Left cardiac atrium (tissue), 4 donors: ENCODE measurements around the gene GOLGA7B. TPM values are rescaled to one million over a fixed set of nuclear protein-coding genes. Genes with fewer than 3 reads are reported as not detected.
A peak's percentile ranks its signal among the peaks of the same experiment; 100 is the strongest.

ENCODE experiments used
- ATAC-seq, 2 donors: fragments of 200-7000 bp; cut with Tn5 transposase; one replicate each; pipeline ENCODE4 v1.9.1; 2020; ENCODE audit warnings: mild to moderate bottlenecking in 2 of 2, moderate library complexity in 2 of 2
- DNase-seq: peaks from one replicate; pipeline ENCODE4 v3.0.0-alpha.2; 2020
- intact Hi-C, 2 donors: fragments of 100-400 bp; cut with DNase I; formaldehyde crosslinking; loops; one replicate each; pipeline versions ENCODE4 v1.14.1 to v1.15.1; 2022 to 2023
- total RNA-seq, 2 donors: library from RNA; stranded (reverse); fragmentation: NEBNext Ultra II Directional; extraction: Animal tissue kit (Norgen Biotek cat#: 25700); gene quantifications; one replicate each; pipeline ENCODE4 v1.2.1, GENCODE V29; 2021
- donor health status: DM: no; HTN: yes; CAD: no.
- donor health status: DM: no; HTN: yes; CAD: no; lungs with severe emphysema.
- donor health status: DM: yes; HTN: yes; CAD: no.
- donor health status: Dilated cardiomyopathy.

The GOLGA7B gene
- total RNA-seq, 2 donors from 2014 or later = 2.4 to 3.5 TPM

DNA sequence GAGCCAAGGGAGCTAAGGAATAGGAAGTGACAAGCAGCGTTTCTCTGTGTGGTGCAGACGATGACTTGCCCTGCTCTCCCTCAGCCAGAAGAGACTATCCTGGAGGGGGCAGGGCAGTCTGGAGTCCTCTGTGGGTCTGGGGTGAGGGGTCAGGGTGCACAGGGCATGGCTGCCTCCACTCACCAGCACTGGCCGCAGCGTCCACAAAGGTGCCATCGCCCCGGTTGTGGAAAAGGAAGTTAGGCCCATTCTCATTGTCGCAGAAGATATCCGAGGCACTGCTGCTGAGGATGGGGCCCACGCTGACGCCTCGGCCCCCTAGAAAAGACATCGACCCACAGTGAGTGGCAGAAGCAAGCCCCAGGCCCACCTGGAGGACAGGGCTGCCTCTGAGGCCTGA lies 58.2 kb downstream of the GOLGA7B start:
- intact Hi-C loops = no loop called here
- no peak for DNase-seq
- no peak for ATAC-seq

DNA sequence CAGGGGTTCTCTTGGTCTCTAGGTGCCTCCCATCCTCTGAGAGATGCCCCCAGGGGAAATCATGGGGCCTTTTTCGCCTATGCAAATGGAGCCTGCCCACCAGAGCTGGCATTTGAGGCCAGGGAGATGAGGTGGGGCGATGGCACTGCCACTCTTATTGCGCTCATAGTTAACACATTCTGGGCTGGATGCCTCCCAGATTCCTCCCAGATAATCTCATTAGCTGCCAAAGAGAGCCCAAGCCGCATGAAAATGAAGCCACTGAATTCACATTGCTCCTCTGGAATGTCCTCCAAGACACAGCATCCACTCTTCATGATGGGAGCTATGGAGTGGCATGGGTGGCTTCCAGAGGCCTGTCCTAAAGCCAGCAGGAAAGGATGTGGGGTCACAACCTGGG lies 61.0 kb downstream of the GOLGA7B start:
- DNase-seq (no peak), ATAC-seq (no peak)
- intact Hi-C loops = loop anchor here in 1 of 2 donors (10.0 kb wide), 1 partner anchor 404 kb away; no protein-coding TSS in a partner anchor

DNA sequence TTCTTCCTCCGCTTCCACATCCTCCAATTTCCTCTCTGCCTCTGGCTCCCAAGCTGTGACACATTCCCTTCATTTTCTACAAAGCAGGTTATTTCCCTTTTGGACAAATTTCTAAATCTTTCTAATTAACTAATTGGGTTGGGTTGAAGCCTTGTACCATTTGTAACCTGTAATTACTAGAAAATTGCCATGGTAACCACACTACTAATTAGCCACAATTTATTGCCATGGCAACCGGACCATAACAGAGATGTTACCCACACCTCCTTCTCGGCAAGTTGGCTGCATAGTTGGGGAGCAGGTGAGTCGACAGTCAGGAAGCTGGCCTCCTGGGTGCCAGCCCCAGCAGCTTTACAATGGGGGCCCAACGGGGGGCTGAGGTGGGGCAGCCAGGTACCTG lies 61.6 kb downstream of the GOLGA7B start:
- intact Hi-C loops = loop anchor here in 1 of 2 donors (10.0 kb wide), 1 partner anchor 404 kb away; no protein-coding TSS in a partner anchor
- ATAC-seq = no peak

DNA sequence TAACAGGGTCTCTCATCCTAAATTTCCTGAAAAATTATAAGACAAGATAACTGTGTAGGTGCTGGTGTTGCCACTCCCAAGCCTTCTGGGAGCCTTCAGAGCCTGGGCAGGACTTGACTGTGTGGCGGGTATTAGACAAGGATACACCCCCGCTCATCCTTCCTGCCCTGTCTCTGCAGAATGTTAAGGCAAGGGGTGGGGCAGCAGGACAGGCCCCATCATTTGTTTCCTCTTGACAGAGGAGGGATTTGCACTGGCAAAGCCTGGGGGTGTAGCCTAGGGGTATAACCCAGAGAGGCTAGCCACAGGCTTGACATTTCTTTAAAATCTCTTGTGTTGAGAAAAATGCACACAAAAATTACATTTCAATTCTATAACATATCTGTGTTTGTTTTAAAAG lies 63.5 kb downstream of the GOLGA7B start:
- intact Hi-C loops = loop anchor here in 1 of 2 donors (10.0 kb wide), 1 partner anchor 402 kb away; no protein-coding TSS in a partner anchor
- ATAC-seq (no peak), DNase-seq (no peak)

More for the DNA sequence above, 61.6 kb downstream of the GOLGA7B start:
- DNase-seq = no peak

DNA sequence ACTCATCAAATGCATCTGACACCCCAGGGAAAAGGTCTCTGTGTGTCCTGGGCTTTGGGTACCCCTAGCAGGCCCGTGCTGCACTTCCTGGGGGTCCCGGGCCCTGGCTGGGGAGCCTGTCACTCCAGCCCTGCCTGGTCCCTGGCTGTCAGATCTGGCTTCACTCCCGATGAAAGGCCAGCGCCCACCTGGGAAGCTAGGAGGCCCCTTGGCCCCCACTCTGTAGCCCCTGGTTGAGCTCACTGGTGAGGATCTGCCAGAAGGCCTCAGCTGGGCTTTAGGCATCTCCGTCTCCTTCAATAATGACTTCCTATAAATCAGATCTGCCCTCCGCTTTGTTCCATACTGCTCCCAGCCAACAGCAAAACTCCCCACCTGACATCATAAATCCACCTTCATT lies 64.0 kb downstream of the GOLGA7B start:
- no peak for ATAC-seq
- intact Hi-C loops = loop anchor here in 1 of 2 donors (2.0 to 10.0 kb wide), 2 partner anchors 131 to 401 kb away; no protein-coding TSS in a partner anchor
- DNase-seq = no peak

DNA sequence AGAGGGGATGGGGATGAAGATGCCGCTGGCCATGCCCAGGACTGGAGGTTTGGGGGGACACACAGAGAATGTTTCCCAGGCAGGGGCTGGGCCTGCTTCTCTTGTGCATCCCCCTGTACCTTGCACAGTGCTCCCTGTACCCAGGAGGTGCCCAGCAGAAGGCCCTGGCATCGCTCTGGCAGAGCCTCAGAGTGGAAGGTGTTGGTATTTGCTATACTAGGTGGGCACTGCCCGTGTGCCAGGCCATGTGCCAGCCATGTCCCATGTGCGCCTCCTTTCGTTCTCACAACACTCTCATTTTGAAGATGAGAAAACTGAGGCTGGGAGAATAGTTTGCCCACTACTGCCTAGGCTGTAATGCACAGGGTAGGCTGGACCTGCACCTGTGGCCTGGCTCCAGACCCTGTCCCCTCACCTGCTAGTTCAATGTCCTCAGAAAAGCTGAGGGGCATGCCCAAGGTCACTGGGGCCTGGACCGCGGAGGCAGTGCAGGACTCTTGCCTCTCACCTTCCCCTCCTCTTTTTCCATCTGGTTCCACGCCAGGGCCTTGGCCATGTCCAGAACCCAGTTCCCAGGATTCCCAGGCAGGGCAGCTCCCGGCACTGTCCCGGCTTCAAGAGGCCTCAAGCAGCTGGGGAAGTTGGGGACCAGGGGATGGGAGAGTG lies 64.7 kb downstream of the GOLGA7B start:
- no peak for DNase-seq
- ATAC-seq = peak; percentile 9 to 10
- intact Hi-C loops = loop anchor here in 1 of 2 donors (2.0 to 10.0 kb wide), 2 partner anchors 130 to 400 kb away; no protein-coding TSS in a partner anchor

DNA sequence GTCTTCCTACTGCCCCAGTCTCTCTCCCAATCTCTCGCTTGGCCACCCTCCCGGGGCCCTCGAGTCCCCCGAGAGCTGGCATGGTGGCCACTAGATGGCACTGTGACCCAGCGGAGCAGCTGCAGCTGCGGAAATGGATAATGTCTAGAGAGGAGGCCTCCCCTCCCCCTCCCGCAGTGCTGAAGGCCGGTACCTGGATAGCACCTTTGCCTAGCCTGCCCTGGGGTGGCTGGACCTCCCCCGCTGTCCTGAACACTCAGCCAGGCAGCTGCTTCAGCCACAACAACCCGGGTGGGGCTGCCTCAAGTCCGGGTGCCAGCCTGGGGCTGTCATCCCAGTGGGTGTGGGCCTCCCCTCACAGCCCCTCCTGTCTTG lies 65.2 kb downstream of the GOLGA7B start:
- ATAC-seq (peak; percentile 83 to 88), DNase-seq (peak; percentile 82)
- intact Hi-C loops = loop anchor here (2.0 to 10.0 kb wide), 3 partner anchors 117 to 400 kb away; partner anchors contain the start of gene CRTAC1 (in 1 of the 2)

DNA sequence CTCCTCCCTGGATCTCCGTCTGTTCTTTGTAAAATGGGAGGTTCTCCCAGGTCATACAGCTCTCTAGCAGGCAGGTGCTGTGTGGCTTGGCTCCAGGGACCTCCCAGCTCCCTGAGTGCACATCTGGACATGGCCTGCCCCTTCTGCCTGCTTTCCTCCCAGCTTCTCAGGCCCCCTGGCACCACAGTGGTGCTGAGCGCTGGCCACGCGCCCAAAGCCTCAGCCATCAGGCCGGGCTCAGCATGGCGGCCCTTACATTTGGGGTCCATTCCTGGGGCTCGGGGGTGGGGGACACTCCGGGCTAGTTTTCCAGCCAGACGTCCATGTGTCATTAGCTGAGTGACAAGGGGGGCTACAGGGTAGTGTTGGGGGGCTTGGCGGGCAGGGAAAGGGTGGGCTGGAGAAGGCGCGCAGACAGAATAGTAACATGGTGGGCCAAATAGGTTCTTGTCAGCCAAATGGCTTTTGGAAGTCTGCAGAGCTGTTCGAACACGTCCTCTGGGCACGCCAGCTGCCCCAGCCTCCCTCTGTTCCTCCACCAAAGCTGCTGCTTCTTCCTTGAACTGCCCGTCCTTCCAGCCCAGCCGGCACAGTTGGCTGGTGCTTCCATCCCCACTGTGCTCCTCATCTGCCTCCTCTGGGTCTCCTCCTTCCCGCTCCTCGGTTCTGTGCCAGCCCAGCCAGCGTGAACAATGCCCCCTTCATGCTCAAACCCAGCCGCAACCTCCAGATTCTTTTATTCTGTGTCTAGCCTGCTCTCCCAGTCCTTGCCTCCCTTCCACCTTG lies 65.9 kb downstream of the GOLGA7B start:
- ATAC-seq = no peak
- no peak for DNase-seq
- intact Hi-C loops = loop anchor here (2.0 to 10.0 kb wide), 3 partner anchors 117 to 399 kb away; partner anchors contain the start of gene CRTAC1 (in 1 of the 2)

DNA sequence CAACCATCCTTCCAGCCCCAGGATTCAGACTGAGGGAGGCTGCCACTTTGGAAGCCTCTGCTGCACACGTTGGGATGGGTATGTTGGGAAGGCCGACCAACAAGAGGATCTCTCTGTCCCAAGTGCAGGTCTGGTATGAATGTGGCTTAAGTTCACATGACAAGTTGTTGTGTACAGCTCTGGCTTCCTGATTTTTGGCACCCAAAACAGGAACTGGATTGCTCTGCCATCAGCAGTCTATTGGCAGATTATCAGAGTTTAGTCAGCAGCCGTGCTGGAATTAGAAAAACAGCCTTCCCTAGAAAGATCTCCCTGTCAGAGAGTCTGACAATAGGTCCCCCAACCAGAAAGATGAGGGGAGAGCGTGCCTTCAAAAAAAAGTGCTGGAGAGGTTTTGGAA lies 66.9 kb downstream of the GOLGA7B start:
- intact Hi-C loops = loop anchor here (5.0 to 10.0 kb wide), 2 partner anchors 116 to 398 kb away; partner anchors contain the start of gene CRTAC1 (in 1 of the 2)
- ATAC-seq (peak; percentile 44 to 76), DNase-seq (no peak)

DNA sequence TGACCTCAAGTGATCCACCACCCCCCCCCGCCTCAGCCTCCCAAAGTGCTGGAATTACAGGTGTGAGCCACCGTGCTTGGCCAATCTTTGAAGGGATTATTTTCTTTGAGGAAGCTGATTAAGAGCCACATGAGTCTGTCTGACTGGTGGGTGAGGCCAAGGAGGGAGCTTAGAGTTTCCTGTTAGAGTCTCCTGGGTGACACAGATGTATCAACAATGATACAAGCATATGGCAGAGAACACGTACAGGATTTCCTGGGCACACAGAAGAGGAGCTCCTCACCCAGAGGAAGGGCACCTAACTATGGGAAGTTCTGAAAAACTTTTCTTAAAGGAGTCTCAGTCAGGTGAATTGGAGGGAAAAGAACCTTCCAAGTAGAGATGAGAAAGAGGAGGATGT lies 69.4 kb downstream of the GOLGA7B start:
- no peak for ATAC-seq
- DNase-seq = no peak
- intact Hi-C loops = loop anchor here (5.0 to 10.0 kb wide), 2 partner anchors 113 to 396 kb away; partner anchors contain the start of gene CRTAC1 (in 1 of the 2)

DNA sequence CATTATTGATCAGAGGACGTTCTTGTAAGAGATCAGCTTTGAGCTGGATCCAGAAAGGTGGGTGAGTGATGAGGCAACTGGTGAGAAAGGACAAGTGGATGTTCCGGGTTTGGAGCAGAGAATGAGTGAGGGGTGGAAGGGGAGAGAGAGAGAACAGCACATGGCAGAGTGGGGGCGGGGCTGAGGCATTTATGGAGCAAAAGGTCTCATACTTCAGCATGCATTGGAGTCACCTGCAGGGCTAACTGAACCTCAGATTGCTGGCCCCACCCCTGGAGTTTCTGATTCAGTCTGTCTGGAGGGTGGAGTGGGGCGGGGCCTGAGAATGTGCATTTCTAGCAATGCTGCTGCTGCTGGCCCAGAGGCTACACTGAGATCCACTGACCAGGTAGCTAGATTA lies 71.2 kb downstream of the GOLGA7B start:
- DNase-seq (no peak), ATAC-seq (no peak)
- intact Hi-C loops = loop anchor here in 1 of 2 donors (5.0 kb wide), 1 partner anchor 106 kb away; no protein-coding TSS in a partner anchor

Other genes with a start within 250 kb of the GOLGA7B start
- 1 to 10 TPM; 7.0 to 8.3 TPM for gene MORN4, start 216.3 kb upstream of the GOLGA7B start, total RNA-seq
- gene PI4K2A, start 209.2 kb upstream of the GOLGA7B start, total RNA-seq = 10 to 100 TPM; 11.2 to 12.1 TPM
- 10 to 100 TPM; 13.2 to 16.3 TPM for gene AVPI1, start 162.6 kb upstream of the GOLGA7B start, total RNA-seq
- 10 to 100 TPM; 16.3 to 17.4 TPM for gene MARVELD1, start 136.1 kb upstream of the GOLGA7B start, total RNA-seq
- gene ZFYVE27, start 112.7 kb upstream of the GOLGA7B start, total RNA-seq = 10 to 100 TPM; 15.7 to 19.5 TPM
- 10 to 100 TPM; 38.9 to 83.6 TPM for gene SFRP5, start 77.8 kb upstream of the GOLGA7B start, total RNA-seq
- 10 to 100 TPM in 1 of 2 donors, 1 to 10 TPM in 1; 9.6 to 19.3 TPM for gene CRTAC1, start 180.8 kb downstream of the GOLGA7B start, total RNA-seq